Stimulated activated CD4-positive, alpha-beta T cell treated with anti-CD3 and anti-CD28 coated beads, Interleukin-4, amount 100 ng/mL, for 24 hours (primary cell): ENCODE data around the gene FNBP1.
"Not testable (repeated sequence)": the region's sequence is repeated elsewhere in the genome, so short reads cannot be mapped to it uniquely, and the experiment has no call there.

Experiments used
- DNase-seq: peaks from one replicate; pipeline ENCODE4 v3.0.0-alpha.2; 2020

The FNBP1 gene

GRCh38 chr9:129989740-129990139, 53.2 kb downstream of the FNBP1 start:
- DNase-seq, result no peak

- DNase-seq, result no peak
Observed at GRCh38 chr9:129989362-129989708, 53.7 kb downstream of the FNBP1 start.

DNA sequence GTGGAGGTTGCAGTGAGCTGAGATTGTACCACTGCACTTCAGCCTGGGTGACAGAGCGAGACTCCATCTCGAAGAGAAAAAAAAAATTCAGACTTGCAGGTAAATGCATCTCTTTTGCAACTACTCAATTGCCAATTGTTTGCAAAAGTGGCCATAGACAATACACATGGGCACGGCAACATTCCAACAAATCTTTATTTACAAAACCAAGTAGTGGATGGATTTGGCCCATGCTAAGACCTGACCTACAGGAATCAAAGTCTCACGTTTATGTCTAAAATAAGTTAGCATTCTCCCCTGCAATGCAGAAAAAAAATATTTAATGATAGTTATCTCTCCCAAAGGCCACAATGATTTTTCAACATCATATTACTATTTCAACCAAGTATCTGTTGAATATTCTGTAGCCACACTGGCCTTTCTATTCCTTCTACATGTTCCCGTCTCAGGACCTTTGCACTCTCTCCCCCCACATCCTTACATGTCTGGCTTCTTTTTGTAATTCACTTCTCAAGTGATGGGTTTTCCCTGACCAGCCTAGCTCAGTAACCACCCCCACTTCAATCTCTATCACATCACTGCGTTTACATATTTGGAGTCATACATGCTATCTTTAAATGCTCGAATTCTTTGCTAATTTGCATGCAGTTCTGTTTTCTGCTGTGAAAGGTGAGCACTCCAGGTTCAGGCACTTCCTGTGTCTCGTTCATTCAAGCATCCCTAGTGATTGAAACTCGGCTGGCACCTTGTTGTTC, 54.2 kb downstream of the FNBP1 start:
- peak; percentile 48 for DNase-seq

GRCh38 chr9:129987941-129988340, 55.0 kb downstream of the FNBP1 start:
- DNase-seq, result no peak

DNA sequence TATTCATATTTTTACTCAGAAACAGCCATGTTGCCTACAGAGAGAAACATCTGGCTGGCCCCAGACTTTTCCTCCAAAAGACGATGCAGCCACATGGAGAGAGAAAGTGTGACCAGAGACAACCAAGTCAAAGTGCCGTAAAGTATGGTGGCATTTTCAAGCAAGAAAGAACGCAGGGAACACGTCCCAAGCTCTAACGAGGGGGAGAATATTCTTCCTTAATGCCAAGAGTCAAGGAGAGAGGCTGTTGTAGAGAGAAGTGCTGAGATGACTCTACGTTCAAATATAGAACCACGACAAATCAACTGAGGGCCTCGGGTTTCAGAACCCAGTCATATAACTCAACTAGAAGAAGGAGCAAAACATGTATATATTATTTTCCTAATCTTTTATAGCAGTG, 55.9 kb downstream of the FNBP1 start:
- peak; percentile 47 for DNase-seq

DNA sequence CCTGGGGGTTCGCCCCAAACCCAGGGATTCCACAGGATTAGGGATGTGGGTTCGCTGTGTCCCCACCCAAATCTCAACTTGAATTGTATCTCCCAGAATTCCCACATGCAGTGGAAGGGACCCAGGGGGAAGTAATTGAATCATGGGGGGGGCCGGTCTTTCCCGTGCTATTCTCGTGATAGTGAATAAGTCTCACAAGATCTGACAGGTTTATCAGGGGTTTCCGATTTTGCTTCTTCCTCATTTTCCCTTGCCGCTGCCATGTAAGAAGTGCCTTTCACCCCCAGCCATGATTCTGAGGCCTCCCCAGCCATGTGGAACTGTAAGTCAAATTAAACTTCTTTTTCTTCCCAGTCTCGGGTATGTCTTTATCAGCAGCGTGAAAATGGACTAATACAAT, 58.4 kb downstream of the FNBP1 start:
- not testable (repeated sequence) for DNase-seq

- no peak for DNase-seq
Observed at GRCh38 chr9:129983891-129984290, 59.1 kb downstream of the FNBP1 start.

DNA sequence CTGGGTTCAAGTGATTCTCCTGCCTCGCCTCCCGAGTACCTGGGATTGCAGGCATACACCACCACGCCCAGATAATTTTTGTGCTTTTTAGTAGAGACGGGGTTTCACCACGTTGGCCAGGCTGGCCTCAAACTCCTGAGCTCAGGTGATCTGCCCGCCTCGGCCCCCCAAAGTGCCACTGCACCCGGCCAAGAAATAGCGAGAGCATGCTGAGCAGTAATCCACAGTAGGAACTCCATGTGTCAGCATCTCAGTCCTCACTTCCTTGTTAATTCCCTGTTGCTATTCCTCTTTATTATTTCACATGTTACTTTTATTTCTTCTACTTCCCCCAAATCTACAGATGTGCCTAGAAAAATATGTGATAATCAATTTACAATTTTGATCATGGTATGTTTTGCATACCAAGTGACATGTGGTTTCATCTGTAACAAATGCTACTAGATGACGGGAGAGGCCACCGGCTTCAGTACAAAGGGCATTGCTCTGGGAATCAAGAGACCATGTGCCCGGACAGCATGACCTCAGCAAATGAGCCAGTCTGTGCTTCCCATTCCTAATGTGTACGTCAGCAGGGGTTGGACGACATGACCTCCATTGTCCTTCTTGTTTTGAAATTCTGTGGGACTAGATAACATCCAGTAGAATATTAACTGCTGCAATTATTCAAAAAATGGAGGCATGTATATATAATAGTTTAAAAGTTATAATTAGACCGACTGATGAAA, 61.6 kb downstream of the FNBP1 start:
- DNase-seq, result no peak

DNA sequence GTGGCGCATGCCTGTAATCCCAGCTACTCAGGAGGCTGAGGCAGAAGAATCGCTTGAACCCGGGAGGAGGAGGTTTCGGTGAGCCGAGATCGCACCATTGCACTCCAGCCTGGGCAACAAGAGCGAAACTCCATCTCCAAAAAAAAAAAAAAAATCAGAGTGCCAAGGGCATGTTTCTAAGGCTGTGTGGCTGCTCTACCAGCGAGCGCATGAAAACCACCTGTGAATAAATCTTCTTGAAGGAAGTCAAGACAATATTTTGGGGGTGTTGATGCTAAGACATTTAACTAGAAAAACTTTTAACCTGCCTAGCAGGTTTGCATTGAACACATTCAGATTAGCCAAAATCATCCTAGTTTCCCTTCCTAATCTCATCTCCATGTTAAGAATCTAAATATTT, 62.8 kb downstream of the FNBP1 start:
- DNase-seq, result not testable (repeated sequence)

GRCh38 chr9:129979071-129979745, 63.8 kb downstream of the FNBP1 start:
- no peak for DNase-seq

- no peak for DNase-seq
Observed at GRCh38 chr9:129972816-129973215, 70.2 kb downstream of the FNBP1 start.

DNA sequence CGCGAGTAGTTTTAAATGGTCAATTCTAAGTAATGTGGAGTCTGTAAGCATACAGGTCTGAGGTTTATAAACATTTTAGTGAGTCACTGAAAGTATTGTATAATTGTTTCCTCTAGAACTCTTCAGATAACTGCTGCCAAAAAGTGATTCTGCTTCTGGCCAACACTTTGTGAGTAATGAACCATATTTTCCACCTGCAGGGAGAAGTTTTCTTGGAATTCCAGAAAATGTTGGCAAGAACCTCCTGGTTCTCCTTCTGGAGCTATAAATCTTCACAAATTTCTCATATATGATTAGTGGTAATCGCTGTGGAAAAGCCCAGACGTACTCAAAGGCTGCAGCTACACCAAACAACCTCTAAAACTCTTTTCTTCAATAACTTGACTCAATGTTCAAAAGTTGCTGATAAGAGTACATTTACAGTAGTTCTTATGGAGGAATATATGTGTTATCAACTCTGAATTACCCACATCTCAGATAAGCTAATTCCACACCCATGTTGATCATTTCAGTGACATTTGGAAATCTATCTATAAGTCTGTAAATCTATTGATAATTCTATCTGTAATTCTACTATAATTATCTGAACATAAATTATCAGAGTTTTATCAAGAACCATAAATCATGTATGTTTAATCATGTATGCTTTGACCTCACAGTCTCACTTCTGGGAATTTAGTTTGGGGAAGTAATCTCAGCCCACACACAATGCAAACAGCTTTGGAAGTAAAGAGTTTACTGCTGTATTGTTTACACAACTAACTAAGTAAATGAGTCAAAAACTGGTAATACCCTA, 74.1 kb downstream of the FNBP1 start:
- no peak for DNase-seq

- no peak for DNase-seq
Observed at GRCh38 chr9:129964901-129965734, 77.9 kb downstream of the FNBP1 start.

DNA sequence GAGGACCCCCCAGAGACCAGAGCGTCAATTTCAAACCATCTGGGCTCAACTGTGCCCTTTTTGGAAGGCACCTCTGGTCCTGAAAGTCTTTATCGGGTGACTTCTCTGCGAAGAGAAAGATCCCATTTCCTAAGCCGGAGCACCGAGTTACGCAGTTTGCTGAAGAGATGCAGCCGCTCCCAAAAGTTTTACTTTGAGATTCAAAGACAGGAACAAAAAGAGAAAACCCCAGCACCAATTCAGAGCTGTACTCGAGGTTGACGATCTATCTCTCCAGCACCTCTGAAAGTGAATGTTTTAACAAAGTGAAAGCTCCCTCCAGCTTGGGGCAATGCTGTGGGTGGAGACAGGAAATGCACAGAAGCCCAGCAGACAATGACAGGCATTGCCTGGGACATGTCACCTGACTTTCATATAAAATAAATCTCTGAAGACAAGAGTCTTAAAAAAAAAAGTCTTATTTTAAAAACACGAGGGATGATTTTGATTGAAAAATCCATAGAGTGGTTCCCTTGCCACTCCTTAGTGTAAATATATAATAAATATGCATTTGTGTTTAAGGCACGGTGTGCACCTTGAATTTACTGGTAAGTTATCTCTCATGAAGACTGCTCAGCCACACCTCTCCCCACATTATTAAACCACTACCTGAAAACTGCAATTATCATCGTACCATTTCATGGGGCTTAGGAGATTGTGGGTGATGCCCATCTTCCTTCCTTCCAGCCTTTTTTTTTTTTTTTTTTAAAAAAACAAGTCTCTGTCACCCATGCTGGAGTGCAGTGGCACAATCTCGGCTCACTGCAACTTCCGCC, 79.9 kb downstream of the FNBP1 start:
- DNase-seq, result peak; percentile 81

DNA sequence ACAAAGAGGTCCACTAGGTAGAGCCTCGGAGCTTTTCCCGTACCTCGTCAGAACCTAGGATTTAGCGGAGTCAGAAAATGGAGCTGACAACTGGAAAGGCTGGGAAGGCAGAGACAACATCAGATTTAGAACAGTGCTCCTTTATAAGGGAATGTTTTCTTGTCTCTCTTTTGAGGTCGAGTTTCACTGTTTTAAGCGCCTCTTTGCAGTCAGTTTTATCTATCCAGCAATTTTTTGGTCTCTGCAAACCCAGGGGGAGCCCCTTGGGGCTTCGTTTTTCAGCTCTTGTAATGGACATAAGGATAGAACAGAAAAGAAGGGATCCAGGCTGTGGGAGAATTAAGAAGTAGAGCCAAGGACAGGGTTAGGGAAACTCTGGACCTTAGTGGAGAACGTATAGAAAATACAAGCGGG, 80.5 kb downstream of the FNBP1 start:
- DNase-seq, result no peak

DNA sequence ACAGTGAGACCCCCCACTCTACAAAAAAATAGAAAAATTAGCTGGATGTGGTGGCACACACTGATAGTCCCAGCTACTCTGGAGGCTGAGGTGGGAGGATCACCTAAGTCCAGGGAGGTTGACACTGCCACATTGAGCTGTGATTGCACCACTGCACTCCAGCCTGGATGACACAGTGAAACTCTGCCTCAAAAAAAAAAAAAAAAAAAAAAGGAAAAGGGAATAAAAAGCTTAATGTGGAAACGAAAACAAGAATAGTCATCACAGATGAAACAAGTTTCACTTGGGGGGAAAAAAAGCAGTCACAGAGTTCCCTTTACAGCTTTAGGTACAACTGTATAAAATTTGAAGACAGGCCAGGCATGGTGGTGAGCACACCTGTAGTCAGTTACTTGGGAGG, 84.2 kb downstream of the FNBP1 start:
- no peak for DNase-seq

DNA sequence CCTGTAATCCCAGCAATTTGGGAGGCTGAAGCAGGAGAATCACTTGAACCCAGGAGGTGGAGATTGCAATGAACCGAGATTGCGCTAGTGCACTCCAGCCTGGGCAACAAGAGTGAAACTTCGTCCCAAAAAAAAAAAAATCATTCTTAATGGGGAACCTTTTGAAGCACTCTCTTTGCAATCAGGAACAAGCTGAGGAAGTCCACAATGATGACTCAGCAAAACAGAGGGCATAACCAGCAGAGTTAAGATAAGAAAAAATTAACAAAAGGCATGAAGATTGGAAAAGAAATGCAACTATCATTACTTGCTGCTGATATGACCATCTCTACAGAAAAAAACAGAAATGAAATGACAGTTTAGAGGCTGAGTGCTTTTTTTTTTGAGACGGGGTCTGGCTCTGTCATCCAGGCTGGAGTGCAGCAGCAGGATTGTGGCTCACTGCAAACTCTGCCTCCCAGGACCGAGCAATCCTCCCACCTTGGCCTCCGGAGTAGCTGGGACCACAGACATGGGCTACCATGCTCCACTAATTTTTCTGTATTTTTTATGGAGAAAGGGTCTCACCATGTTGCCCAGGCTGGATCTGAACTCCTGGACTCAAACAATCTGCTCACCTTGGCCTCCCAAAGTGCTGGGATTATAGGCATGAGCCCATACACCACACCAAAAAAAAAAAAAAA, 88.0 kb downstream of the FNBP1 start:
- DNase-seq, result no peak

DNA sequence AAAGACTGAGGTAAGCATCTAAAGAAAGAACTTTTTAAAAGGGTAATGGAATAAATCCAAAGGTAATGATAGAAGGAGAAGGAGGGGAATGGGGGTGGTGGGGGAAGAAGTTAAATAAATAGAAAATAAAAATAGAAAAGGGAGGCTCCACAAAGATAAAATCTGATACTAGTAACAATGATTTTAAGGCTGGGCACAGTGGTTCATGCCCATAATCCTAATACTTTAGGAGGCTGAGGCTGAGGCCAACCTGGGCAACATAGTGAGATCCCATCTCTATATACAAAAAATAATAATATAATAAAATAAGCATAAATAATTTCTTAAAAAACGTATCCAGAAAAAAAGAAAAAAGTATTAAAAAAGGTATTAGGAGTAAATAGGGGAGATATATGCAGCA, 89.3 kb downstream of the FNBP1 start:
- no peak for DNase-seq

DNA sequence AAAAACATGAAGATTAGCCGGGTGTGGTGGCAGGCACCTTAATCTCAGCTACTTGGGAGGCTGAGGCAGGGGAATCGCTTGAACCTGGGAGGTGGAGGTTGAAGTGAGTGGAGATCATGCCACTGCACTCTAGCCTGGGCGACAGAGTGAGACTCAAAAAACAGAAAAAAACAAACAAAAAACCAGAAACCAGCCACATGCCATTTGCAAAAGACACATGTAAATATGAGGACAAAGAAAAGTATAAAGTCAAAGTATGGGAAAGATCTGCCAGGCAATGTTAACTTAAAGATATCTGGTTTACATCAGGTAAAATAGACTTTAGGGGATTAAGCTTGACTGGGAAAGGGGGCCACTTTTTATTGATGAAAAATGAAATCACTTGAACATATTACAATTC, 90.7 kb downstream of the FNBP1 start:
- no peak for DNase-seq

- DNase-seq, result no peak
Observed at GRCh38 chr9:129949821-129950220, 93.2 kb downstream of the FNBP1 start.

DNA sequence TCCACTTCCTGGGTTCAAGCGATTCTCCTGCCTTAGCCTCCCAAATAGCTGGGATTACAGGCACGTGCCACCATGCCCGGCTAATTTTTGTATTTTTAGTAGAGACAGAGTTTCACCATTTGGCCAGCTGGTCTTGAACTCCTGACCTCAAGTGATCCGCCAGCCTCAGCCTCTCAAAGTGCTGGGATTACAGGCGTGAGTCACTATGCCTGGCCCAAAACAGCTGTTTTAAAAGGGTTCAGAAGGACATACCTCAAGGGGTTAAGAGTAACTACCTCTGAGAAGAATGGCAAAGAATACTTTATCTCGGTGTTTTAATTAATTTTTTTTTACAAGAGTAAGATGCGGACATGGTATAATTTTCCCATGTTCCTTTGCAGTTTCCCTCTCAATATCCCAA, 94.4 kb downstream of the FNBP1 start:
- DNase-seq, result not testable (repeated sequence)
